GM18498 (cell line): Measurements from ENCODE around the gene USP24.
"Not testable (repeated sequence)": the region's sequence is repeated elsewhere in the genome, so short reads cannot be mapped to it uniquely, and the experiment has no call there.

Experiments used
- ATAC-seq: cut with Tn5 transposase; IDR thresholded peaks from one replicate; pipeline ENCODE4 v1.9.1; 2021; ENCODE audit warnings: mild to moderate bottlenecking, moderate library complexity; ENCODE audit not compliant: unreplicated experiment

The USP24 gene

GRCh38 chr1:55232448-55233144 lies 17.4 kb upstream of the USP24 start:
- ATAC-seq, result no peak

GRCh38 chr1:55231745-55232144 lies 16.6 kb upstream of the USP24 start:
- ATAC-seq, result no peak

GRCh38 chr1:55230659-55231058 lies 15.5 kb upstream of the USP24 start:
- no peak for ATAC-seq

GRCh38 chr1:55229726-55230125 lies 14.6 kb upstream of the USP24 start:
- not testable (repeated sequence) for ATAC-seq

- no peak for ATAC-seq
These were observed 10.1 kb upstream of the USP24 start for GRCh38 chr1:55225228-55225627.

GRCh38 chr1:55224729-55225128 lies 9.6 kb upstream of the USP24 start:
- ATAC-seq, result no peak

GRCh38 chr1:55222152-55222551 lies 7.0 kb upstream of the USP24 start:
- no peak for ATAC-seq

- no peak for ATAC-seq
These were observed 2.2 kb upstream of the USP24 start for GRCh38 chr1:55217226-55217986.

GRCh38 chr1:55216096-55216495 lies 932 bp upstream of the USP24 start:
- ATAC-seq, result no peak

GRCh38 chr1:55214934-55215193 lies 300 bp downstream of the USP24 start:
- peak; percentile 28 for ATAC-seq

GRCh38 chr1:55214212-55214933 lies 791 bp downstream of the USP24 start:
- peak; percentile 16 for ATAC-seq

- ATAC-seq, result no peak
These were observed 1.3 kb downstream of the USP24 start for GRCh38 chr1:55213885-55214211.

GRCh38 chr1:55213151-55213884 lies 1.8 kb downstream of the USP24 start:
- ATAC-seq, result no peak

GRCh38 chr1:55212349-55213150 lies 2.6 kb downstream of the USP24 start:
- ATAC-seq, result no peak

- ATAC-seq, result peak; percentile 30
These were observed 3.3 kb downstream of the USP24 start for GRCh38 chr1:55211863-55212262.

- ATAC-seq, result no peak
These were observed 4.0 kb downstream of the USP24 start for GRCh38 chr1:55210990-55211801.

GRCh38 chr1:55209247-55209646 lies 5.9 kb downstream of the USP24 start:
- ATAC-seq, result no peak

GRCh38 chr1:55206210-55206609 lies 9.0 kb downstream of the USP24 start:
- no peak for ATAC-seq

GRCh38 chr1:55204997-55205396 lies 10.2 kb downstream of the USP24 start:
- peak; percentile 76 for ATAC-seq

- ATAC-seq, result no peak
These were observed 12.1 kb downstream of the USP24 start for GRCh38 chr1:55203064-55203463.
